Omental fat pad (tissue), 4 donors: Measurements from ENCODE around the gene CACNA2D1. TPM values are rescaled to one million over a fixed set of nuclear protein-coding genes. Genes with fewer than 3 reads are reported as not detected.

Experiments used
- ATAC-seq: fragments of 150-250 bp; one replicate; pipeline ENCODE4 v1.9.1; 2016; ENCODE audit warnings: mild to moderate bottlenecking, moderate library complexity; ENCODE audit not compliant: low FRiP score
- DNase-seq: peaks from one replicate; pipeline ENCODE4 v3.0.0-alpha.2; 2019; ENCODE audit warnings: low spot score
- total RNA-seq, 4 donors: library from RNA; depleted of rRNA; stranded (reverse); fragments of >200 nt; gene quantifications; one replicate each; pipeline ENCODE4 v1.1.0, GENCODE V29; 2016
- TF ChIP-seq, protein P1 (sequence below), 3 donors: fragments of 450-650 bp; IDR thresholded peaks; one replicate each; pipeline ENCODE4 v1.5.1; 2016 to 2017; ENCODE audit warnings: antibody characterized with exemption in 3 of 3, mild to moderate bottlenecking in 3 of 3, moderate library complexity in 2 of 3

Gene CACNA2D1
- total RNA-seq, 4 donors from 2014 or later = 20.5 to 39.8 (median 29.3) TPM

DNA sequence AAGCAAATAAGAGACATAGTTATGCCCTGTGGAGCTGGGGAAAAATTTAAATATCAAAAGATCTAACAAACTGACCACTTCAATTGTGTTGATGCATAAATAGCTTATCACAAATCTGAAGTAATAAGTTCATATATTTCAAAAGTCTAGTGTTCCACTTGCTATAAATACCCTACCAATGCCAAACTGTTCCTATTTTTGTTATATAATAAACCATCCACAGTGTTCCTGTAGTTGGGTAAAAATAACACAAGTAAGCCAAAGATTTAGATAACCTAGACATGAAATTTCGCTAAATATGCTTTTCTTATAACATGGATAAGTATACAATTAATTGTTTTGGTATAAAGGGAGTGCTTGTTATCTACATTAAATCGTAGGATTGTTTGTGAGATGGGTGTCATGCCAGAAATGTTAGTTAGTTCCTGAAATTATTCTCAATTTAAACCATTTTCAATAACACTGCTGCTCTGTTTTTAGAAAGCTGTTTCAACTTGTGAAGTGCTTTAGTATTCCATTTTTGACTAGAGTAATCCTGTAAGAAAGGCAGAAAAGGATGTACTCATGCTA is 85.5 kb downstream of the CACNA2D1 start:
- TF ChIP-seq, protein P1, sequence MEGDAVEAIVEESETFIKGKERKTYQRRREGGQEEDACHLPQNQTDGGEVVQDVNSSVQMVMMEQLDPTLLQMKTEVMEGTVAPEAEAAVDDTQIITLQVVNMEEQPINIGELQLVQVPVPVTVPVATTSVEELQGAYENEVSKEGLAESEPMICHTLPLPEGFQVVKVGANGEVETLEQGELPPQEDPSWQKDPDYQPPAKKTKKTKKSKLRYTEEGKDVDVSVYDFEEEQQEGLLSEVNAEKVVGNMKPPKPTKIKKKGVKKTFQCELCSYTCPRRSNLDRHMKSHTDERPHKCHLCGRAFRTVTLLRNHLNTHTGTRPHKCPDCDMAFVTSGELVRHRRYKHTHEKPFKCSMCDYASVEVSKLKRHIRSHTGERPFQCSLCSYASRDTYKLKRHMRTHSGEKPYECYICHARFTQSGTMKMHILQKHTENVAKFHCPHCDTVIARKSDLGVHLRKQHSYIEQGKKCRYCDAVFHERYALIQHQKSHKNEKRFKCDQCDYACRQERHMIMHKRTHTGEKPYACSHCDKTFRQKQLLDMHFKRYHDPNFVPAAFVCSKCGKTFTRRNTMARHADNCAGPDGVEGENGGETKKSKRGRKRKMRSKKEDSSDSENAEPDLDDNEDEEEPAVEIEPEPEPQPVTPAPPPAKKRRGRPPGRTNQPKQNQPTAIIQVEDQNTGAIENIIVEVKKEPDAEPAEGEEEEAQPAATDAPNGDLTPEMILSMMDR (IDR thresholded peaks at IDR 0.05) = no peak
- DNase-seq (no peak), ATAC-seq (no peak)

DNA sequence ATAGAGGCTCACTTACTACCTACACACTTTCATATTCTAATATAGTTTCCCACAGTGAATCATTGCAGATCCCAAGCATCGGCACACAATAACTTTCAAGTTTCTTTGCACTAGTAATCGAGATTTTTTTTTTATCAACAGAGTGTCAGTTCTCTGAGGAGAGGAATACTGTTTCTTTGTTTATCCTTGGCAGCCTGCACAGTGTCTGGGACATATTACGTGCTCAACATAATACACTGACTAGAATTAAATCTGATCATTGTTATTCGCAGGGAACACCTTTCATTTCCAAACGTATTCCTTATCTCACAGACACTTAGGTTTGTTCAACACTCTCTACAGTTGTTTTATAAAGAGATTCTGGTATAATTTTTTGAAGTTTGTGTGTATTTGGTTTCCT is 95.3 kb downstream of the CACNA2D1 start:
- ATAC-seq = no peak
- TF ChIP-seq, protein P1 (IDR thresholded peaks at IDR 0.05) = no peak

DNA sequence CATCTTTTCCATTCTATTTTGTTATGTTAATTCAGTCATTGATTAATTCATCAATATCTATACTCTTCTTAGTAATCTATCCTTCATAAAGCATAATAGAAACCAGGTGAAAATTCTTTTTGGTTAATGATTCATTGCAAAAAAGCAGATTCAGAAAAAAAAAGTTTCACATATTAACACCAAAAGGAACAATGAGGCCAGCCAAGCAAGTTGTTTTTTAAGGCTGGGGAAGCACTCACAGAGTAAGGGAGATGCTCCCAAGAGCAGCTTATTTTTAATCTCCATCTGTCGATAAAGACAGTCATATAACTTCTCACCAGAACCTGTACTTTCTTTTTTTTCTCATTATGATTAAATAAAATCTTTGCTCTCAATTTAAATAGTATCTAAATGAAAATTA is 95.8 kb downstream of the CACNA2D1 start:
- DNase-seq (no peak), ATAC-seq (no peak)
- TF ChIP-seq, protein P1 (IDR thresholded peaks at IDR 0.05) = no peak

More for the DNA sequence above, 95.3 kb downstream of the CACNA2D1 start:
- no peak for DNase-seq

DNA sequence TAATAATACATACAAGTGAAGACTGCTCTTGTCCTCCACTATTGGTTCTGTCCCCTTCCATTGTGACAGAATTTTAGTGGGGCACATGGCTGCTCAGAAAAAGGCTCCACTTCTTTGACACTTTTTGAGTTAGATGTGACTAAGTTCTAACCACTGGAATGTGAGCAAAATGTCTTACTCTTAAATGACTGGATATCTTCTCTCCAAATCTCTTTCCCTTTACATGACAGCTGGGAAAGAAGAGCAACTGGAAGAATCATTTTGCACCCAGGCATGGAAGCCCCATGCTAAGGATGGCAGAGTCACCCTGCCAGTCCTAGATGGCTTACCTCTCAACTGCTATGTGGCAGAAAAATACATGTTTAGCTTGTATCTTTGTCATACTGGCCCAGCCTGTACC is 97.7 kb downstream of the CACNA2D1 start:
- ATAC-seq (no peak), DNase-seq (no peak)
- TF ChIP-seq, protein P1 (IDR thresholded peaks at IDR 0.05) = no peak

DNA sequence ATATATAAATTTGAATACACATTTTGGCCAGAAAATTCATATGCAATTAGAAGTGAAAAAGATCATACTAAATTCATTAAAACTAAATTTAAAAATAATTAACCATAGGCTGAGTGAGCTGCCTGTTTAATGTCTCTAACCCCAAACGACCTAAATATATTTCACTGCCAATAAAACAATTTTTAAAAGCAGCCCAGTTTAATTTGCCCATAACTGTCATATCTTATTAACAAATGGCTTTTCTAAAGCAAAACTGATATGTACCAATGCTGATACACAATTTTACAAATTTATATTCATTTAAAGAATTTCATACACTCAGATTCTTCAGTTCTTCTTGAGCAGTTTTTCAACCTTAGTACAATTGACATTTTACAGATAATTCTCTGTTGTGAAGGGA is 99.9 kb downstream of the CACNA2D1 start:
- ATAC-seq (no peak), DNase-seq (no peak)
- TF ChIP-seq, protein P1 (IDR thresholded peaks at IDR 0.05) = no peak

DNA sequence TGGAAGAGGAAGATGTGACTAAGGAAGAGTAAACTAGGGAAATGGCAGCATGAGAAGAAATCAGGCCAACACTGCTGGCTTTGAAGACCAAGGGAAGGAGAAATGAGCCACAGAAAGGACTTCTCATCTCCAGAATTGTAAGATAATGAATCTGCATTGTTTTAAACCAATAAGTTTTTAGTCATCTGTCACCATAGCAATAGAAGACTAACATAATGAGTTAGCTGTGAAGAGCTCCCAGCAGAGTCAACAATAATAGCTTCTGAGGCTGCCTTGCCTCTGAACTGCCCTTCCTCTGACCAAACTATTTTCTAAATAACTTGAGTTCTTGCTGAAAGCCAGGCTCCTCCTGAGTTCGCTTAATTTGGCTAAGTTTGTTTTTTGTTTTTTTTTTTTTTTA is 103.6 kb downstream of the CACNA2D1 start:
- DNase-seq (no peak), ATAC-seq (no peak)
- TF ChIP-seq, protein P1 (IDR thresholded peaks at IDR 0.05) = no peak

DNA sequence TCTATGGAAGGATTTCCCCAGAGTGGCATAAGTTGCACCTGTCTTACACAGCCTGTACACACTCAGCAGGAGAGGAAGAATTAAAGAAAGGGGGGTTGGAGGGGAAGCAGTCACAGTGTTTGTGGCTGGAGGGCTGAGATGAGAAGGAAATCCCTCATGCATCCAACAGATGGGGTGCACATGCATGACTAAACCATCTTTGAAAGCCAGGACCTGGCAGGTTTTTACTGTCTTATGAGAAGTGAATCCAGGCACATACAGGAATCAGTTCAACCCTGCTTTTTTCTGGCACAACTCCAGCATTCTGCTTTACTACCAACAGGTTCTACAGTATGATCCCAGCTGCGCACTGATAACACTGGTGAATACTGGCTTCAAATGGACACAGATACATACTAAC is 107.7 kb downstream of the CACNA2D1 start:
- DNase-seq (no peak), ATAC-seq (no peak)
- TF ChIP-seq, protein P1 (IDR thresholded peaks at IDR 0.05) = no peak
